Measurements from ENCODE around the gene TMCC1. TPM values are rescaled to one million over a fixed set of nuclear protein-coding genes. Genes with fewer than 3 reads are reported as not detected.

Gene TMCC1
- total RNA-seq, 2 donors from 2014 or later = 10.1 to 13.2 TPM

DNA sequence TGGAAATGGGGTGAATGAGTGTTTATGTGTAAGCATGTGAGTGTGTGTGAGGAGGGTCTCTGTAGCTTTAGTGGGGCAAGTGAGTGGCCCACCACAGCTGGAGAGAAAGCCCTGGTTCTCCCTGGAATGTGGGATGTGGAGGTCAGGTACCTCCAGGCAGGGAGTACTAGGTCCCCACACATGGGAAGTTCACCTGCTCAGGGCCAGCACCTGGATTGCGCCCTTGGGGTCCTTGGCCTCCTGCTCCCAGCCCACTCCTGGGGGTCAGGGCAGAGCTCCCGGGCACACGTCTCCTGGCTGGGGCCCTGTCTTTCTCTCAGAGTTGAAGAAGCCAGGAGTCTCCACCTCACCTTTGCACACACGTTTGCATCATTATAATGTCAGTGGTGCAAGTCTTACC lies 40.0 kb upstream of the TMCC1 start:
- ATAC-seq (no peak), DNase-seq (no peak)
- peaks cover 5% of the 10 kb centered on the region for H3K4me1 ChIP-seq
- H3K27me3 ChIP-seq = no peaks in the 10 kb centered on the region
- 75 to 77% methylated on average over 4 of the region's 4 CpGs for WGBS, 2 donors
- no peak overlapping the region for H3K27ac ChIP-seq
- H3K9me3 ChIP-seq = no peaks in the 10 kb centered on the region
- intact Hi-C loops (cut with DNase I) = loop anchor here (5.0 to 10.0 kb wide), 3 partner anchors 171 to 446 kb away; no protein-coding TSS in a partner anchor
- H3K36me3 ChIP-seq (replicated peaks in 1 of 2; ENCODE audit: insufficient read depth in 1 of 2, low read depth in 2 of 2) = no peaks in the 10 kb centered on the region
- TF ChIP-seq, protein P1, sequence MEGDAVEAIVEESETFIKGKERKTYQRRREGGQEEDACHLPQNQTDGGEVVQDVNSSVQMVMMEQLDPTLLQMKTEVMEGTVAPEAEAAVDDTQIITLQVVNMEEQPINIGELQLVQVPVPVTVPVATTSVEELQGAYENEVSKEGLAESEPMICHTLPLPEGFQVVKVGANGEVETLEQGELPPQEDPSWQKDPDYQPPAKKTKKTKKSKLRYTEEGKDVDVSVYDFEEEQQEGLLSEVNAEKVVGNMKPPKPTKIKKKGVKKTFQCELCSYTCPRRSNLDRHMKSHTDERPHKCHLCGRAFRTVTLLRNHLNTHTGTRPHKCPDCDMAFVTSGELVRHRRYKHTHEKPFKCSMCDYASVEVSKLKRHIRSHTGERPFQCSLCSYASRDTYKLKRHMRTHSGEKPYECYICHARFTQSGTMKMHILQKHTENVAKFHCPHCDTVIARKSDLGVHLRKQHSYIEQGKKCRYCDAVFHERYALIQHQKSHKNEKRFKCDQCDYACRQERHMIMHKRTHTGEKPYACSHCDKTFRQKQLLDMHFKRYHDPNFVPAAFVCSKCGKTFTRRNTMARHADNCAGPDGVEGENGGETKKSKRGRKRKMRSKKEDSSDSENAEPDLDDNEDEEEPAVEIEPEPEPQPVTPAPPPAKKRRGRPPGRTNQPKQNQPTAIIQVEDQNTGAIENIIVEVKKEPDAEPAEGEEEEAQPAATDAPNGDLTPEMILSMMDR (IDR thresholded peaks at IDR 0.05) = no peak
- no peak for TF ChIP-seq POLR2A (IDR thresholded peaks at IDR 0.05)
- no peak overlapping the region for H3K4me3 ChIP-seq

DNA sequence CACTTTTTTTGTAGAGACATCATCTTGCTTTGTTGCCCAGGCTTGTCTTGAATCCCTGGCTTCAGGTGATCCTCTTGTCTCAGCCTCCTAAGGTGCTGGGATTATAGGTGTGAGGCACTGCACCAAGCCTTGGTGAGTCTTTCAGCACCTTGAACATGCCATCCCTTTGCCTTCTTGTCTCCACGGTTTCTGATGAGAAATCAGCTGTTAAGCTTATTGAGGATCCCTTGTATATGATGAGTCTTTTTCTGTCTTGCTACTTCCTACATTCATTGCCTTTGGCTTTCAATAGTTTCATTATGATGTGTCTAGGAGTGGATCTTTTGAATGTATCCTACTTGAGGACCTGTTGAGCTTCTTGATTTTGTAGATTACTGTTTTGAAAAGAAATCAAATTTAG lies 35.9 kb upstream of the TMCC1 start:
- intact Hi-C loops (cut with DNase I) = no loop called here
- 86% methylated on average over 1 of the region's 1 CpG for WGBS, 2 donors
- H3K36me3 ChIP-seq (replicated peaks in 1 of 2; ENCODE audit: insufficient read depth in 1 of 2, low read depth in 2 of 2) = no peaks in the 10 kb centered on the region
- no peaks in the 10 kb centered on the region for H3K9me3 ChIP-seq
- TF ChIP-seq POLR2A (IDR thresholded peaks at IDR 0.05) = no peak
- no peak for DNase-seq
- no peaks in the 10 kb centered on the region for H3K27me3 ChIP-seq
- no peak overlapping the region for H3K27ac ChIP-seq
- H3K4me1 ChIP-seq = peaks cover 4% of the 10 kb centered on the region
- H3K4me3 ChIP-seq = no peak overlapping the region
- no peak for ATAC-seq

DNA sequence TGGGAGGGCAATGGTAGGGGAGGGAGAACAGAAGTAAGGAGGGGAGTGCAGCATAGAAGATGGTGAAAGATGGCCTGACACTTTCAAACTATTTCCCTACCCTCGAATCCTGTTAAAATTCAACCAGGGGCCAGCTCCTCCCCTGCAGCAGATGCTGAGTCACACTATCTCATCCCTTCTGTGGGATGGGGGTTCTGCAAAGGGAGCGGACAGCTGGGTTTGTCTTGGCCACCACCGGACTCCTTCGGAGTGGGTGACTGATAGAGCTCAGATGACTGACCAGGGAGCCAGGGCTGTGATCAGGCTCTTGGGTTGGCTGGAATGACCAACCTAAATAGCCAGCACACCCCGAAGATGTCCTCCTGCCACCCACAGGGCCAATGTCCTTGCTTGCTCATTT lies 33.6 kb upstream of the TMCC1 start:
- WGBS, 2 donors = 29 to 37% methylated on average over 4 to 5 of the region's 5 CpGs
- Histone ChIP-seq H3K9me3 (no peaks in the 10 kb centered on the region), H3K36me3 (replicated peaks in 1 of 2; ENCODE audit: insufficient read depth in 1 of 2, low read depth in 2 of 2) (no peaks in the 10 kb centered on the region), H3K4me1 (no peaks in the 10 kb centered on the region), H3K27me3 (no peaks in the 10 kb centered on the region), H3K27ac (no peak overlapping the region), H3K4me3 (no peak overlapping the region)
- DNase-seq (no peak), ATAC-seq (no peak)
- TF ChIP-seq, protein P1 (IDR thresholded peaks at IDR 0.05) = no peak
- no peak for TF ChIP-seq POLR2A (IDR thresholded peaks at IDR 0.05)
- intact Hi-C loops (cut with DNase I) = no loop called here

DNA sequence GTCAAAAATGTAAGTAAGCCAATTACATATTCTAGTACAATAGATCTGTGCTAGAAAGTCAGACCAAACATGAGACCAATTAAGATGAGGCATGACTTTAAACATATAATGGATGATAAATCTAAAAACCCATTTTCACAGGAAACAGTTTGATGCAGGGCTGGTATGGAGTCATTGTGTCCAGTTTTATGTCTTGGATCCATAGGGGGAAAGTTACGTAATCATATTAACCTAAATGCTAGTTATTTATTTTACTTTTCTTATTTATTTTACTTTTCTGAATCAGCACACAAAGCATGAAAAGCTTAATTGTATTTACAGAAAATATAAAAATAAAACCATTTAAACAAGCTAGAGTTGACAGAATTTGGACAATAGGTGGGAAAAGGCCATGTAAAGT lies 26.3 kb upstream of the TMCC1 start:
- ATAC-seq (no peak), DNase-seq (no peak)
- Histone ChIP-seq H3K4me3 (no peak overlapping the region), H3K27ac (no peak overlapping the region), H3K27me3 (no peaks in the 10 kb centered on the region), H3K4me1 (no peaks in the 10 kb centered on the region), H3K36me3 (replicated peaks in 1 of 2; ENCODE audit: insufficient read depth in 1 of 2, low read depth in 2 of 2) (no peaks in the 10 kb centered on the region), H3K9me3 (peaks cover 0 to 31% (median 0%) of the 10 kb centered on the region in 3 donors)
- TF ChIP-seq POLR2A (IDR thresholded peaks at IDR 0.05) = no peak
- TF ChIP-seq, protein P1 (IDR thresholded peaks at IDR 0.05) = no peak
- intact Hi-C loops (cut with DNase I) = no loop called here
- WGBS, 2 donors = 87 to 92% methylated on average over 1 of the region's 1 CpG

DNA sequence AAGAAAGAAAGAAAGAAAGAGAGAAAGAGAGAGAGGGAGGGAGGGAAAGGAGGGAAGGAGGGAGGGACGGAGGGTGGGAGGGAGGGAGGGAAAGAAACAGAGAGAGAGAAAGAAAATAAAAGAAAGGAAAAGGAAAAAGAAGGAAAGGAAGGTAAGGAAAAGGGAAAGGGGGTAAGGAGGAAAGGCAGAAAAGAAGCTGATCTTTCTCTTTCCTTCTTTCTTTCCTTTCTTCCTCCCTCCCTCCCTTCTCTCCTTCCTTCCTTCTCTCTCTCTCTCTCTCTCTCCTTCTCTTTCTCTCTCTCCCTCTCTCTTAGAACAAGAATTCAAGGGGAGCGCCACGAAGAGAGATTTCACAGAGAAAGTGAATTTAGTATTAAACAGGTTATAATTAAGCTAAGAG lies 25.8 kb upstream of the TMCC1 start:
- Histone ChIP-seq H3K4me1 (no peaks in the 10 kb centered on the region), H3K36me3 (replicated peaks in 1 of 2; ENCODE audit: insufficient read depth in 1 of 2, low read depth in 2 of 2) (no peaks in the 10 kb centered on the region), H3K27me3 (no peaks in the 10 kb centered on the region), H3K27ac (no peak overlapping the region), H3K4me3 (no peak overlapping the region), H3K9me3 (peaks cover 0 to 31% (median 0%) of the 10 kb centered on the region in 3 donors)
- ATAC-seq (no peak), DNase-seq (no peak)
- 82 to 87% methylated on average over 2 to 3 of the region's 3 CpGs for whole genome bisulfite sequencing, 2 donors
- intact Hi-C loops (cut with DNase I) = no loop called here
- no peak for TF ChIP-seq POLR2A (IDR thresholded peaks at IDR 0.05)
- TF ChIP-seq, protein P1 (IDR thresholded peaks at IDR 0.05) = no peak
